GM21619 (cell line): ENCODE results near the gene ITGA2.
A peak's percentile ranks its signal among the peaks of the same experiment; 100 is the strongest.

ENCODE experiments used
- ATAC-seq: cut with Tn5 transposase; IDR thresholded peaks from one replicate; pipeline ENCODE4 v1.9.1; 2021; ENCODE audit not compliant: unreplicated experiment

Gene ITGA2

DNA sequence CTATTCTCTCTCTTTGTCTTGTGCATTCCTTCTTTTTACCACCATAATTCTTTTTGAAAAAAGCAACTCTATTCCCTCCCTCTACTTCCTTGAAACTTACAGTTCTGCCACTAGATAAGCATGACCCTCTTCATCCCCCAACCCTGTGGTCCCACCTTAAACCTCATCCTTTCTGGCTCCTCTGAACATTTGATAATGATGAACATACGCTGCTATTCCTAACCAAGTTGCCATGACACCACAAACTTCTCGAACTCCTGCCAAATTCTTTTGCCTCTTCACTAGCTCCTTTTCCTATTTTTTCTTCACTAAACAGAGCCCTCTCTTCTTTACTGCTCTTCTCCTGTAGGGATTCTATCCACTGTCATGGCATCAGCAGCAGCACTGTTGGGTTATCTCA is 63.3 kb downstream of the ITGA2 start:
- no peak for ATAC-seq

DNA sequence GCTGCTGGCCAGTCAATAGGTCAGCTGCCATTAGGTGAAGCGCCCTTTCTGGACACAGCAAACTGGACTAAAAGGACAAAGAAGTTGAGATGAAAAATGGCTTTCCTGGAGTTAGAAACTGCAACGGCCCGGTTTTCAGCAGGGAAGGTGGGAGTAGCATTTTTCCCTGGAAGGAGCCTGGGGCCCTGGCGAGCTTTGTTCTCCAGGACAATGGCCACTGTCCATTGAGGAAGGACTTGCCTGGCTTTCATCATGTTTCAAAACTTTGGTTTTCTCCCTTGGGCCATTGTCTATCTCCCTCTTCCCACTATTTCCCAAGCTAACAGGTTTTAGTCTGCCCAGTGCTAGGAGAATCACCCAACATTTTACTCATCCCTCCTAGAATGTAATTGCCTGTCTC is 64.2 kb downstream of the ITGA2 start:
- ATAC-seq = no peak

DNA sequence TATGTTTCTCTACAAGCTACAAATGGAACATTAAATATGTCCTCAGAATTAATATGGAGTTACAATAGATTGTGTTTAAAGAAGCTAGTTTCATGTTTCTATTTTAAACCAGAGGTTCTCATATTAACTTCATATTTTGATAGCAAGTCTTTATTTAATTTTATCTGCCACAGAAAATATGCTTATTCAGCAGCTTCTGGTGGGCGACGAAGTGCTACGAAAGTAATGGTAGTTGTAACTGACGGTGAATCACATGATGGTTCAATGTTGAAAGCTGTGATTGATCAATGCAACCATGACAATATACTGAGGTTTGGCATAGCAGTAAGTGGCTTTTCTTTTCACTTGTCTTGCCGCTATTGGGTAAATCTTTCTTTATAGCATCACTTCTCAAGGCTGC is 66.2 kb downstream of the ITGA2 start:
- ATAC-seq = no peak

DNA sequence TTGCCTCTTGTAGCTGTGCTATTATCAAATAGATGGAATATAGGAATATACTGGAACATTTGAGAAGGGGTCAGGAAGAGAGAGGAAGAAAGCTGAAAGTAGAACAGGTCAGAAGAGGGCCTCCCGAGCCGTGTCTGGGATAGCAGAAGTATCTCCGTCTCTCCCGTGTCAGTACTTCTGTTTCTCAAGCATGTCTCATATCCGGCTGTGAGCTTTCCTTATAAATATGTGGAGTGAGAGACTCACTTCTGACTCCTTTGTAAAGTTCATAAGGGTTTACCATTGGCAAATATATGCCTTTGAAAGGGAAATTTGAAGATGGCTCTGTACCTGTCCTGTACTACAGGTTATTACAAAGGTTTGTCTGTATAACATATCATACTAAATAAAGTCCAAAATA is 70.1 kb downstream of the ITGA2 start:
- ATAC-seq = no peak

DNA sequence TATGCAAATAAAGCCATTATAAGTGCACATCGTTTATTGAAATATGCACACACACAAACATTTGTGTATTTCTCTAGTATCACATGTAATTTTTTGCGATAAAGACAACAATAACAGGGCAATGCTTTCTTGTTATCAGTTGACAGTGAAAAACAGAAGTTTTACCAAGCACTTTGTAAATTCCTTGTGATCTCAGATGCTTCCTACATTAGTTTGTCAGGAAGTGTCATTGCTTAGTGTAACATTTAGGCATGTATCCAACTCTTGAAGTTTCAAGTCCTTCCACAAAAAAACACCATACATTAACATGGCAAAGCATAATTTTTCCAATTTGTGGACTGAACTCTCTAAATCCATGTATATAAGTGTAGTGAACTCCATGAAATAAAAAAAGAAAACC is 74.0 kb downstream of the ITGA2 start:
- ATAC-seq = no peak

DNA sequence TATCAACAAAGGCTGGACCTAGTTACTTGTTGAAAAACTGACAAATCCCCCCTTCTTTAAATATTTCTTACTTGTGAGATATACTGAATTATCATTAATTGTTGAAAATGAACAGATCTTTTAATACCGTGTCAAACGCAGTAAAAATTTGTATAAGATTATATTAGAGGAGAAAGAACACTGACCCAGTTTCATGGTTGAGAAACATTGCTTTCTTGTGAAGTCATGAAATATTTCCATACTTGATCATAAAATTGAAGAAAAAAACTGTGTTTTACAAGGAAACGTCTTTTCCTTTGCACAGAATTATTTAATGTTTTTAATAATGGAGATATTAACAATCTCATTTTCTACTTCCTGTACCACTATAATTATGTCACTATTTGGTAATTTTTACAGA is 74.6 kb downstream of the ITGA2 start:
- ATAC-seq = no peak

DNA sequence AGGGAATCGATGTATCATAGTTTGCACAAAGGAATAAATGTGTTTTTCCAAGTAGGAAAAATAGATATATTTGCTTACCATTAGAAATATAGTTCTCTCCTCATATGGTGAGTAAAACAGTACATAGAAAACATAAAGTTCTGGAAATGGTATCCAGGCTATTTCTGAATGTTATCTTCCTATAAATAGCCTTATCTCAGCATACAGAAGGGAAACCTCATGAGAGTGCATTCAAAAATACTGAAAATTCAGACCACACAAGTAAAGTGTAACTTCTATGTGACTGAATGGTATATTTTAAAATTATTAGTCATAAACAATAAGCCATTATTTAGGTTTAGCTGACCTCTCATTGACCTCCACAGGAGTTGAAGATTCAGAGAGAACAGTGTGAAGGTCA is 76.9 kb downstream of the ITGA2 start:
- no peak for ATAC-seq

DNA sequence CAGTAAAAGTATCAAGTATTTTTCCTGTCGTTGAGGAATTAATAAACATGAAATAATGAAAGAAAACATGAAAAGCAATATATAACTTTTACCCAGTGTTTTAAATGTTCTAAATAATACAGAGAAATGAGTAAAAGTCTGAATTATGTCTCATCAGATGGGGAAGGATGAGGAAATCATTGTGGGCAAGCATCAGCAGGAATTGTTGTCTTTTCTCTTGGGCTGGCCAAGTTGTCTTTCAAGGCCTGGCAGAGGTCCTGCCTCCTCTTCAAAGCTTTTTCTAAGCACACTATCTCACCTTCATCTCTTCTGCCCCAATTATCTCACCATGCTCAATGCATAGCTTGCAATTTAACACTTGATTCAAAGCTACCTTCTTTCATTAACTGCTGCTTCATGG is 78.5 kb downstream of the ITGA2 start:
- ATAC-seq = no peak

DNA sequence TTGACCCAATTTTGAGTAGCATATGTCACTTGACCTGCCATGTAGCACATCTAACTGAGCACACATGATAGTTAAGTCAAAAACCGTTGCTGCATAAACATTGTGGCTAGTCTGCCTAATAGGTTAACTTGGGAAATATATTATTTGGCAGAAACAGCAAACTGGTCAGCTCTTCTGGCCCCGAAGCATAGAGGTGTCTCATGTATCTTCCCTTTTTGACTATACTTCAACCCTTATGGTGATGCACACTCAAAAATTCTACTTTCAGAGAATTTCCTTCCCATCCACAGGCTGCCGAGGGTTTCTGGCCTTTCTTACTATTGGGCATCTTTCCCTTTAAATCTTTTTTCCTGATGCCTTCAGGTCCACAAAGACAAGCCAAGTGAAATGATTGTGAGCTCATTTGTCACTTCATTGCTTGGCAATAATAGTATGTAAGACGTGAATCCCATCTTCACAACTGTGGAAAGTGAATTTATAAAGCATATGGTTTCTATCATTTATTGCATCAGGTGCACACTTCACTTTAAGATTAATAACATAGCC is 79.2 kb downstream of the ITGA2 start:
- ATAC-seq = no peak

DNA sequence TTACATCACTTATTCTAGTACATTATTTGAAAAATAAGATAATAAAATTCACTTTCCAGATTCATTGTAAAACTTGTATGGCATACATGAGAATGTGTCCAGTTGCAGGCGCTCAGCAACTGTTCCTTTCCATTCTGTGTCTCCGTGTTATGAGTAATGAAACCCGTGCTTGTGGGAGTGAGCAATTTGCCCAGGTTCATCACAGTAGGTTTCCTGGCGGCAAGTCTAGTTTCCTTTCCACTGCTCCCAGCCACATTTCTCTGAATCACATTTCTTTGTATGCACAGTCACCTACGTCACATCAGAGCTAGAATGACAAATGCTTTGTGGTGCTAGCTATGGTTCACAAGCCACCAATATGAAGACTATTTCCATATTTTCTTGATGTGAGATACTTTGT is 80.5 kb downstream of the ITGA2 start:
- no peak for ATAC-seq

DNA sequence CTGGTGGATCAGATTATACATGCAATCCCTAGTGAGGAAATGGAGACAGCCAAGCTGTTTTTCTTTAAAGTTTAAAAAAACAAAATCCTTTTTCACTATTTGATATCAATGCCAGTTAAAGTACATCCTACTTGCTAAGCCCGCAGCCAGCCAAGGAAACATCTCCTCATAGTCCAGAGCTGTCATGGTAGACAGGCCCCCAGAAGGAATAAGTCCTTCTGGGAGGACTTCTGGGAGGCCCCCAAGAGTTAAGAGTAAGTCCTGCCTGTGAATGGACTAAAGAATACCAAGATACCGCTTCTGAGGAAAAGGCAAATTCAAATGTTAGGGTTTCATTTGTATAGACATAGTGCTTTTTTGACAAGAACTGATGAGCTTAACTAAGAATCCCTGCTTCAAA is 82.1 kb downstream of the ITGA2 start:
- no peak for ATAC-seq

DNA sequence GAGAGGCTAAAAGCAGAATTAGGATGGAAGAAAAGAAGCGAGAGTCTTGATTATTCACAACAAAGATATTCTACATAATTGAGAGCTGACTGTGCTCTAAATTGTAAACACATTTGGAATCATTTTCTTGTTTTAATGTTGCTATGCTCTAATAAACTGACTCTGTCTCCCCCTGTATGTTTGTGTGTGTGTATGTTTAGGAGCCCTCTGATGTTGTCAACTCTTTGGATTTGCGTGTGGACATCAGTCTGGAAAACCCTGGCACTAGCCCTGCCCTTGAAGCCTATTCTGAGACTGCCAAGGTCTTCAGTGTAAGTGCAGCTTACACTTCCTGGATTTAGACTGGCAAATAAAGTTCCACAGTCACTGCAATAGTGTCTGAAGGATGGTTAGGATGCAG is 82.6 kb downstream of the ITGA2 start:
- ATAC-seq = no peak

DNA sequence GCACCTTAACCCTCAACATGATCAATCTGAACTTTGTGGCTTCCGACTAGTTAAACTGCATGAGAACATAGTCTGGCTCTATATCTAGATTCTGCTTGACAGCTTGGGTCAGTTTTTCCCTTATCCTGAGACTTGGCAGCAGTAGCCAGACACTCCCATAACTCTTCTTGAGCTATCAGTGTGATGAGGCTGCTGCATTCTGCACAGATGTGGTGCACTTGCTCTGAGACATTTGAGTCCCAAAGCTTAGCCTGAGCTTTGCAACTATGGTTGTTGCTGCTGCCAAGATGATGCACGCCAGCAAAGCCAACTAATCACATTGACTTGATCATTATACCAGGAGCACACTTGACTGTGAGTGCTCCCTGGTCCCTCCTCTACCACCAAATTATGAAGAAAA is 84.2 kb downstream of the ITGA2 start:
- no peak for ATAC-seq

DNA sequence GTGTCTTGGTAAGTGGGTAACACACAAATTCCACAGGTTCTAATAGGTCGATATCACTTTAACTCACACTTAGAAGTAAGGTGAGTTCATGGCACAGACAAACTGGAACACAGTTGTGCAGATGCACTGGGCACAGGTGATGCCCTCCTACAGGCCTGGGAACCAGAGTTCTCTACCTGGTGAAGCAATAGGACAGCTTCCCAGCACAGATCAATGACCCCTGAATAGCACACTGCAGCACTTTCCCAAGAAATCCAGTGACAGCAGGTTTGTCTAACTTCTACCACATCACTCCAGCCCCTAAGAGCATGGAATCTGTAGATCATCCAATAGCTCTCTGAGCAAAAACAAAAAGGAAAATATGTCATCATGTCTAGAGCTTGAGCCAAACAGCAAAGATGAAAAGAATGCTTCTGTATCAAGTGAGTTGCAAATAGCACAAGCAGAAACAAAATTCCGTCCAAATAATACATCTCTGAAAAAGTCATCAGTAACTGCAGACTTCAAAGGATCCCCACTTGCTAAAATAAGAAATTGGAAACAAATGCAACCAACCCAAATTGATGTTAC is 86.9 kb downstream of the ITGA2 start:
- ATAC-seq = no peak

DNA sequence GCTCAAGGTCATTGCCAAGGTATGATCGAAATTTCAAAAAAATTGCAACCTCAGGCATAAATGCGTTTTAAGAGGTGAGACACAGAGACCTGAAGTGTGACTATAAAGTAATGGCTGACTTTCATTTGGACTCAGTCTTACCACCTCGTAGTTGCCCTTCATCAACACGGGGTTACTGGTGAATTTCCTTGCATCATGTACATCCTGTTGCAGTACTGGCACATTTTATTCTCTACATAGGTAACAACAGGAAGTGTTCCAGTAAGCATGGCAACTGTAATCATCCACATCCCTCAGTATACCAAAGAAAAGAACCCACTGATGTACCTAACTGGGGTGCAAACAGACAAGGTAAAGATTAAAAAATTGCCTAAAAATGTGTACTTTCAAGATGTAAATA is 91.1 kb downstream of the ITGA2 start:
- ATAC-seq = no peak

DNA sequence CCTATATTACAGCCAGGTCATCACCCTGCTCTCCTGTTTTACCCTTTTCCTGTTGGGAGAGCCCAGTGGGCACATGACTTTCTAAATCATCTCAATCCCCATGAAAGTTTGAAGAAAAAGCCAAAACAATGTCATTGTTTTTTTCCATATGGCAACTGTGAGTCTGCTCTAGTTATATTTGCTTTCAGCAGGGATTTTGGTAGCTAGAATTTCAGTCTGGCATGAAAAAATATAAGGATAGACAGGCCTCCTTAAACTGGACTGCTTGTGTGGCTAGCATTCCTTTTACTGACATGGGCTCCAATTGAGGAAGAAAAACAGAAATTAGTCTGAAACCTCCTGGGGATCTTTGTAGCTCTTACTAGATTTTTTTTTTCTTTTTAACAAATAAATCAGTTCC is 94.8 kb downstream of the ITGA2 start:
- ATAC-seq = no peak

DNA sequence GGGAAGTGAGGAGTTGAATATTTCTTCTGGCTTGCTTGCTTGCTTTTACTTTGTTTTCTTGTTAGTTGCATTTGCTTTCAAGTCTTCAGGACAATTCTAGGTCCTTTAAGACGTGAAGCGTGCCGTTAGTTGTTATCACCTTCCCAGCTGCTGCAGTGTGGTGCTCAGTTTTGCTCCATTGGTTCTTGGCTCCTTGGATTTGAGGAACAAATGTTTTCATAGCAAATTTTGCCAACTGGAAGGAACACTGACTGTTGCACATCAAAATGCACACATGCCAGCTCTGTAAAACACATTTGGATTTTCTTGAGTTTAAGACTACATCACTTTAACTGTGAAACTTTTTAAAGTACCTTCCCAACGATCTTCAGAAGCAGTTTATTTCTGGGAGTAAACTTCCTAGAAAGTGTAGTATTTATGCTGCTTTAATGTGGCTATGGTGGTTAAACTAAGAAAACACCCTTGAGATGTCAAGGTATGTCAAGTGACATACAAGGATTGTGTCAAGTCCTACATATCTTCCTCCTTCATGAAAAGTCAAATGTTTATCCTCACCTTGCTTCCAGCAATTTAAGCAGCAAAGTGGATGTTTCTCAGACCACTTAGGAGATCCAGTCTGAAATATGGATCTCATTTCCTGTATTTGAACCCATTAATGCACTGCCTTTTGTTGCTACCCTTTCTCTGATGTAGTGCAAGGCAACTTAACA is 95.5 kb downstream of the ITGA2 start:
- no peak for ATAC-seq

DNA sequence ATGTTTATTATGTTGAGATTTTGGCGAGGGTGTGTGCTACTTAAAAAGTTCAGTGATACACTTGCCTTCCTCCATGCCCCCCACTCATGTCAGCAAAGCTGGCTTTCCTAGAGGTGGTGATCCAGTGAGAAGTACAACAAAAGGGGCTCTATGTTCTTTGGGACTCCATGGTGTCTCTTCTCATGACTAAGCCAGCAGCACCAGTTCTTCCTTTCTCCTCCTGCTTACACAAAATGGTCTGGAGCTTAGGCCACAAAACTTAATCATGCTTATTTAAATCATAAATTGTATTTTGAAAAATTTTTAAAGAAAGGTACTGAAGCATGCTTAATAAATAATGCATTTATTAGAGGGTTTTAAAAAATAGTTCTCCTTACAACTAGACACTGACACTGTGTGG is 98.0 kb downstream of the ITGA2 start:
- ATAC-seq = no peak

DNA sequence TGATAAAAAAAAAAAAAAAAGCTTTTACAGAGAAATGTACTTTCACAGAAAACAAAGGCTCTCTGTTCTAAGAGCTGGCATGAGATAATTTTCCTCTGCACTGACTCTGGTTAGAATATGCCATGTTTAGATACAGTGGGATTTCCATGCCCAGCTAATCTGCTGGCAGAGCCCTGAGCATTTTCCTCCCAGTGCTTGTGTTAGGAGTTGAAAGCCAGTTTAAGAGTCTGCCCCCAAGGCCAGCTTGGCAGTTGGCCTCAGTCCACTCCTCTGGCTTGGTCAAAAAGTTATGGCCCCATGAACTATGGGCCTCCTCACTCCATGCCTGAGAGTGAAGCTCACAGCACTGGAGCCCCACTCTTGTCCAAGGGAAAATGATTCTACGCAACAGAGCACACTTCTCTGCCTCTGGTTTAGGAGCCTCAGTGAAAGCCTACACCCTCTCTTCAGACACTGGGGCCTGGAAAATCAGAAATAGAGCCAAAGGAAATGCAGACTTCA is 98.5 kb downstream of the ITGA2 start:
- ATAC-seq = no peak

DNA sequence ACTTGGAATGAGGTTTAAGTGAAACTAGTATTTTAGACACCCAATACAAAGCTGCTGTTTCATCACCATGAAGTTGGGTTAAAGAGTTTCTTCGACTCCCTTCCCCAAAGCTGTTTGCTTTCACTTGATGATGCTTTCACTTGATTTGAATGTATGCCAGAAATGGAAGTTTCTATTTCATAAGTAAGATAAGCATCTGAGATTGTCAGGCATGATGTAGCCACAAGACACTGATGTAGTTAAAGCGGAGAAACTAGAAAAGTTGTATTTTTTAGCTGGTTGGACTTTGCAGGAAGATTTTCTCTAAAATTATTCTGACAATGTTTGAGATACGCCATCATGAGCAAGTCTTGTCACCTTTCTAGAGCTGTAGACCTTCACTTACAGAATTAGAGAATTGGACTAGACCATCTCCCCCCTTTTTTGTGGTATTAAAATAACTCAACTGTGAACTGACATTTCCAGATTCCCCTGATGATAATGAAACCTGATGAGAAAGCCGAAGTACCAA is 100.4 kb downstream of the ITGA2 start:
- peak; percentile 89 for ATAC-seq

DNA sequence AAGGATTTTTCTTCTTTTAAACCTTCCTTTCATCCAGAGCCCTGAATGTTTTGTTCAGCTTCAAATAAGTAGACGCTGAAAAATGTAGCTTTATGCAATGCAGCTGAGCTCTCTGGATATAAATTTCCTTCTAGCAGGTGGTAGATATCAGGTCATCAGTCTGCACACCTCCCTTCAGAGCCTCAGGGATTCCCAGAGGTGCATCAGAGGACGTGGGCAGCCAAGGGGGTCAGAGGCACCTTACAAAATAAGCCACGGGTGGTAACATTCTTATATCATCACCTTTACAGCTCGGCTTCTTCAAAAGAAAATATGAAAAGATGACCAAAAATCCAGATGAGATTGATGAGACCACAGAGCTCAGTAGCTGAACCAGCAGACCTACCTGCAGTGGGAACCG is 101.1 kb downstream of the ITGA2 start:
- no peak for ATAC-seq

DNA sequence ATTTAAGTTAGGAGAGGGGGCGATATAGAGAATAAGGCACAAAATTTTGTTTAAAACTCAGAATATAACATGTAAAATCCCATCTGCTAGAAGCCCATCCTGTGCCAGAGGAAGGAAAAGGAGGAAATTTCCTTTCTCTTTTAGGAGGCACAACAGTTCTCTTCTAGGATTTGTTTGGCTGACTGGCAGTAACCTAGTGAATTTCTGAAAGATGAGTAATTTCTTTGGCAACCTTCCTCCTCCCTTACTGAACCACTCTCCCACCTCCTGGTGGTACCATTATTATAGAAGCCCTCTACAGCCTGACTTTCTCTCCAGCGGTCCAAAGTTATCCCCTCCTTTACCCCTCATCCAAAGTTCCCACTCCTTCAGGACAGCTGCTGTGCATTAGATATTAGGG is 102.1 kb downstream of the ITGA2 start:
- no peak for ATAC-seq

DNA sequence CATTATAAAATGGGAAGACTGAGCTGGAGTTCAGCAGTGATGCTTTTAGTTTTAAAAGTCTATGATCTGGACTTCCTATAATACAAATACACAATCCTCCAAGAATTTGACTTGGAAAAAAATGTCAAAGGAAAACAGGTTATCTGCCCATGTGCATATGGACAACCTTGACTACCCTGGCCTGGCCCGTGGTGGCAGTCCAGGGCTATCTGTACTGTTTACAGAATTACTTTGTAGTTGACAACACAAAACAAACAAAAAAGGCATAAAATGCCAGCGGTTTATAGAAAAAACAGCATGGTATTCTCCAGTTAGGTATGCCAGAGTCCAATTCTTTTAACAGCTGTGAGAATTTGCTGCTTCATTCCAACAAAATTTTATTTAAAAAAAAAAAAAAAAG is 103.1 kb downstream of the ITGA2 start:
- no peak for ATAC-seq
